ENCODE data around the gene SON.
"Not testable (repeated sequence)": the region's sequence is repeated elsewhere in the genome, so short reads cannot be mapped to it uniquely, and the experiment has no call there.

Gene SON

DNA sequence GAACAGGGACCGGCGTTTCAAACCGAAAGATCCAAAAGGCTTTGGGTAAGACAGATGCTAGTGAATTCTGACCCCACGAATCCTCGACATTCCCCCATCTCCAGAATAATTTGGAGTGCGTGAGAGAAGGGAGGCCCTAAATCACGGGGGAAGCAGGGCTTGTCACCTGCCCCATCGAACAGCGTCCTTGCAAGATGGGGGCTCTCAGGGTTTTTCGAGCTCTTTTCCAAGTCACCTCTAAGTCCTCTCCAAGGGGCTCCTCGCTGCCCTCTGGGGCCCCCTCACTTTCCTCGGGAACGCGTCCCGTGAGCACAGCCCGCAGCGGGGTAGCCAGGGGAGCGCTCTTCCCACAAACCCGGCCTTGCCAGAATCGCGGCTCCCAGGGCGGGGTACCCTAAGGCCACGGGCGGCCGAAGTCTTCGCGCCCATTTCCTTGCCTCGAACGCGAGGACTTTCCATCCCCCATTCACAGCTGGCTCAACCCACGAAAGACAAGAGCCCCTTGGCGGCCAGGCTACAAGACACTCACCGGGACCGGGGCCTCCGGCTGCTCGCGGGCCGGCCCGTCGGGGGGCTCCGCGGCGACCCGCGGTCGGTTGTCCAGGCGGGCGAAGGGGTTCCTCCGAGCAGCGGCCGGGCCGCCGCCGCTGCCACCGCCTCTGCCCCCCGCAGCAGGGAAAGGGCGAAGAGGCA is 45.1 kb downstream of the SON start:
- Mint-ChIP-seq H3K27ac (peak overlapping the region; percentile 65), H3K4me3 (peak overlapping the region; percentile 89), H3K4me1 (peaks cover 21% of the 10 kb centered on the region), H3K36me3 (no peaks in the 10 kb centered on the region), H3K27me3 (no peaks in the 10 kb centered on the region), H3K9me3 (no peaks in the 10 kb centered on the region)

DNA sequence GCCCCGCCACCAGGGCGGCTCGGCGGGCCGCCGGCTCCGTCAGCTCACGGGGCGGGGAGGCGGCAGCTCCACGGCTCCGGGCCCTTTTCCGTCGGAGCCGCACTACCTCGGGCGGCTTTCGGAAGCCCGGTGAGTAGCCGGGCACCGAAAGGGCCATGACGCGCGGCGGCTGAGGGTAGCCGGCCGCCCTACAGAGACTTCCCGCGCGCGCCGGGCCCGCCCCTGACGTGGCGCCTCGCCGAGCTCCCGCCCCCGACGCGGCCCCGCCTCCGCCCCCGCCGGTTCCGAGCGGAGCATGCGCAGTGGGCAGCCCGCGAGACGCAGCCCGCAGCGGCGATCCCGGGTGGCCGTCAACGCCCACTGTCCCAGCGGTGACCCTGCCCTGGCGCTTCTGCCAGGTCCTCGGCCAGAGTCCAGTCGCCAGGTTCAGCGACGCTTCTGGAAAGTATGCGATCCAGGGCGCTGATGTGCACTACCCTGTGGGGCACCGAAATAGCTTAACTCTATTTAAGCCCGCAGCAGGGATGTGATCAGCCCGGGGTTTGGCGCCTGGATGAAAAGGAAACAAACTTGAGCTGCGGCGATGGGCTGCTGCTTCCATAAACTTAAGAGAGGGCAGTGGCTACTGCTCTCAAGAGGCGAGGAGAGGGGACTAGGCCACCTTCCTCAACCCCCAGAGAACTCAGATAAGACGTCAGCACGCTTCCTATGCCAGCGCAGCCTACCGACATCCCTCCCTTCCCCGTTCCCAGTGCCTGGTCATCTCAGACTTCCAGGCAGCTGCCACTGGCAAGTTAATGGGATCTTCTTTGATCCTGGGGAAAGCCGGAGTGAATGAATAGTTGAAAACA is 45.9 kb downstream of the SON start, which contains the start of gene DONSON:
Gene DONSON (minus strand): TSS at position 200 of the 851 bp plus-strand sequence. CDS start 43 bp downstream, at position 157.
- Mint-ChIP-seq H3K27ac (peak within 1 kb of the TSS; percentile 81), H3K9me3 (no peaks in the 10 kb centered on the region)

DNA sequence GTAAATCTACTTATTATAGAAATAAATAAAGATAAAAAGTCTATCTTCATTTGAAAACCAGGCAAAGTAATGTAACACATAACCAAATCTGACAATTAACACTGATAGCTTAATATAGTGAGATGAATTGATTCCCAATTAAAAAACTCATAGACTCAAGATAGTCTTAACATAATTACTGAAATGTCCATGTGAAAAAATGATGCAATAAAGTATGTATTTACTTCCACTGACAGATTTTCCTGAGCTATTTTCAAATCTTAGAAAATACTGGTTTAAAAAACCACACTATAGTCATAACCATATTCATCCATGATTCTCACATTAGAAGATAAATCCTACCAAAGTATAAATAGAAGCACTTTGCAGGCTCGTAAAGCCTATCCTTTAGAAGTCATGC is 55.2 kb downstream of the SON start:
- no peak overlapping the region for H3K27ac Mint-ChIP-seq
- no peaks in the 10 kb centered on the region for H3K9me3 Mint-ChIP-seq
- H3K27me3 Mint-ChIP-seq, result no peaks in the 10 kb centered on the region
- H3K4me1 Mint-ChIP-seq, result no peaks in the 10 kb centered on the region
- H3K36me3 Mint-ChIP-seq, result peaks cover 8% of the 10 kb centered on the region
- H3K4me3 Mint-ChIP-seq, result no peak overlapping the region

More for the DNA sequence above, 45.9 kb downstream of the SON start, which contains the start of gene DONSON:
- peaks cover 21% of the 10 kb centered on the region for H3K4me1 Mint-ChIP-seq
- H3K27me3 Mint-ChIP-seq, result no peaks in the 10 kb centered on the region
- H3K36me3 Mint-ChIP-seq, result no peaks in the 10 kb centered on the region
- peak within 1 kb of the TSS; percentile 93 for H3K4me3 Mint-ChIP-seq

DNA sequence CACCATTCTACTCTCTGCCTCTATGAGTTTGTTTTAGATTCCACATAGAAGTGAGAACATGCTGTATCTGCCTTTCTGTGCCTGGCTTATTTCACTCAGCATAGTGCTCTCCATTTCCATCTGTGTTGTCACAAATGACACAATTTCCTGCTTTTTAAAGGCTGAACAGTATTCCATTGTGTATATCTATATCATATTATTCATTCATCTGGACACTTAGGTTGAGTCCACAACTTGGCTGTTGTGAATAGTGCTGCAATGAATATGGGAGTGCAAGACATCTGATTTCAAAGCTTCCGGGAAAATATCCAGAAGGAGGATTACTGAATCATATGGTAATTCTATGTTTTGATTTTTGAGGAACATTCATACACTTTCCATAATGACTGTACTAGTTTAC is 65.7 kb downstream of the SON start:
- Mint-ChIP-seq H3K36me3 (peaks cover 1% of the 10 kb centered on the region), H3K9me3 (no peaks in the 10 kb centered on the region), H3K27me3 (no peaks in the 10 kb centered on the region), H3K4me1 (peaks cover 5% of the 10 kb centered on the region), H3K27ac (no peak overlapping the region), H3K4me3 (no peak overlapping the region)

DNA sequence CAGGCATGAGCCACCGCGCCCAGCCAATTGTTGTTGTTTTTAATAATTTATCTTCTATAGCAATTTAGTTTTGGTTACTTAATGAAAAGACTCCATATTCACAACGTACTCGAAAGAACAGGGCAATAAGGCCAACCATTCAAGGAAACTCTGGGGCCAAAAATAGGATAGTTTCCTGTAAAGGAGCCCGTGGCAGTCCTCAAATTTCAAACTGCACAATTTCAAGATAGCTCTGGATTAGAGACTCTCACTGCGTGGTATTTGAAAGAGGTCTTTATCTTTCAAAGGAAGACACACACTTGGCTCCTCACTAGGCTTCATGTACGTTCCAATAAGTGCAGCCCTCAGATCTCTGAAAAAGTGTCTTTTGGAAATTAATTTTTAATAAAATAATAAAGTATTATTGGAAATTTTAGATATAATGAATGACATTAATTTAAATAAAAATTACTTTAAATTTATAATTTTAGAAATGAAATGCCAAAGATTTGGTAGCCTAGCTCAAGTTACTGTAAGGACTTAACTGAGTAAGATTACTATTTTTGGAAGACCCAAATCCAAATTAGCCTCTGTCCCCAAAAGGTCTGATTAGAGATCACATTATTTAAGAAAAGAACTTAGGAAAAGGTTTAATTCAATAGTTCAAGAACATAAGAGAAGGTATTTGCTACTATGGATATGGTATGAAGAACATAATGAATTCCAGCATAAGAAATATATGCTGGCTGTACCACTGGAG is 68.3 kb downstream of the SON start:
- Mint-ChIP-seq H3K27ac (no peak overlapping the region), H3K9me3 (no peaks in the 10 kb centered on the region), H3K4me3 (no peak overlapping the region), H3K27me3 (no peaks in the 10 kb centered on the region), H3K4me1 (no peaks in the 10 kb centered on the region), H3K36me3 (peaks cover 1% of the 10 kb centered on the region)

DNA sequence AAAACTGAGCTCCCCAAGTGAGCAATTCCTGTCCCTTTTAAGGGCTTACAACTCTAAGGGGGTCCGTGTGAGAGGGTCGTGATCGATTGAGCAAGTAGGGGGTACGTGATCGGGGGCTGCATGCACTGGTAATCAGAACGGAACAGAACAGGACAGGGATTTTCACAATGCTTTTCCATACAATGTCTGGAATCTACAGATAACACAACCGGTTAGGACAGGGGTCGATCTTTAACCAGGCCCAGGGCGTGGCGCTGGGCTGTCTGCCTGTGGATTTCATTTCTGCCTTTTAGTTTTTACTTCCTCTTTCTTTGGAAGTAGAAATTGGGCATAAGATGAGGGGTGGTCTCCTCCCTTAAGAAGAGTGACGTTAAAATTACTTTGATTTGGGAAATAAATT is 74.7 kb downstream of the SON start:
- H3K4me3 Mint-ChIP-seq, H3K27me3 Mint-ChIP-seq, H3K9me3 Mint-ChIP-seq, H3K36me3 Mint-ChIP-seq, H3K27ac Mint-ChIP-seq, H3K4me1 Mint-ChIP-seq: not testable (repeated sequence)

DNA sequence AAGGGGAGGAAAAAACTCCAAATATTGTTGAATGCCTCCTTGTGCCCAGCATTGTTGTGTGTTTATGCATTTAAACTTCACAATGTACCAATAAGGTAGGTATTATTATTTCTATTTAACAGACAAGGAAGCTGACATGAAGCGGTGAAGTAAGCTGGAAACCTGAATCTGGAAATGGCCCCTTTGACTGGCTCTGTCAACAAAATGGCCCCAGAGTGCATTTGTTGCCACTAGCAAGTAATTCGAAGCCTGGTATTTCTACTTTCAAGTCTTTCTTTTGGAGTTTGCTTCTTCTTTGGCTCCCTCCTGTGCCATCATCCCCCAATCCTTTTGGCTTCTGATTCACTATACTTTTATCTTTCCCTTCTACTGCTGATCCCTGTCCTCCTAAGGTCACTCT is 75.6 kb downstream of the SON start:
- no peak overlapping the region for H3K4me3 Mint-ChIP-seq
- peak overlapping the region; percentile 14 for H3K27ac Mint-ChIP-seq
- H3K4me1 Mint-ChIP-seq, result no peaks in the 10 kb centered on the region
- H3K36me3 Mint-ChIP-seq, result peaks cover 9% of the 10 kb centered on the region
- no peaks in the 10 kb centered on the region for H3K27me3 Mint-ChIP-seq
- H3K9me3 Mint-ChIP-seq, result no peaks in the 10 kb centered on the region

DNA sequence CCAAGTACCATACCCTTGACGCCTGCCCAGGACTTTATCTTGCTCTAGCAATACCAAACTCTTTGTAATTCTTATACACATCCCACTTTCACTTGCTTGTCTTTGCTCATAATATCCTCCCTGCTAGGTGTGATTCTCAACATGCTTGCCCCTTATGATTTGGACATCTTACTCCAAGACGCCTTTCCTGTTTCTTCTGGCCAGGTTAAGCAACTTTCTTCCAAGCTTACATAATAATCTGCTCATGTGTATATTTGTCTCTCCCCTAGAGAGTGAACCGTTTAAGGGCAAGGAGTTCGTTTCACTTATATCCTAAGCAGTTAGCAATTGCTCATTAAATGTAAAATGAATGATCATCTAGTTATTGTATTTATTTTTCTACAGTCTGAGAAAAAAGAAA is 76.9 kb downstream of the SON start:
- H3K36me3 Mint-ChIP-seq, result peaks cover 11% of the 10 kb centered on the region
- H3K4me1 Mint-ChIP-seq, result no peaks in the 10 kb centered on the region
- H3K9me3 Mint-ChIP-seq, result no peaks in the 10 kb centered on the region
- no peak overlapping the region for H3K4me3 Mint-ChIP-seq
- H3K27me3 Mint-ChIP-seq, result no peaks in the 10 kb centered on the region
- H3K27ac Mint-ChIP-seq, result no peak overlapping the region

DNA sequence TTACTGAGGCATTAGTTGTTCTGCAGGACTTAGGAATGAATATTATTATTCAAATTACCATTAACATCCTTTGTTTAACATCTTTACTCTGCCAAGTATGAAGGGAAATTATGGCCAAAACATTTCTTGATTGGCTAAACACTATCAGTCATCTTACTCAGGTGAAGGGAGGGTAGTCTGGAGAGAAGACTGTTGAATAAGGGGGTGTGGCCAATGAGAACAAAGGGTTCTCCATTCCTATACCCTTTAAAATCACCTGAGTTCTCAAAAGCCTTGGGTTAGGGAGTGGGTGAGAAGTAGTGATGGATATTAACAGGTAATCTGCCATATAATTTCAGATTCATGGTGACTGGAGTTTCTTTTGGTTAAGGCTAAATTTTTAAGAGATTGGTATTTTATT is 79.4 kb downstream of the SON start:
- H3K27ac Mint-ChIP-seq, result no peak overlapping the region
- H3K36me3 Mint-ChIP-seq, result peaks cover 13% of the 10 kb centered on the region
- no peak overlapping the region for H3K4me3 Mint-ChIP-seq
- H3K9me3 Mint-ChIP-seq, result no peaks in the 10 kb centered on the region
- H3K27me3 Mint-ChIP-seq, result no peaks in the 10 kb centered on the region
- peaks cover 3% of the 10 kb centered on the region for H3K4me1 Mint-ChIP-seq

DNA sequence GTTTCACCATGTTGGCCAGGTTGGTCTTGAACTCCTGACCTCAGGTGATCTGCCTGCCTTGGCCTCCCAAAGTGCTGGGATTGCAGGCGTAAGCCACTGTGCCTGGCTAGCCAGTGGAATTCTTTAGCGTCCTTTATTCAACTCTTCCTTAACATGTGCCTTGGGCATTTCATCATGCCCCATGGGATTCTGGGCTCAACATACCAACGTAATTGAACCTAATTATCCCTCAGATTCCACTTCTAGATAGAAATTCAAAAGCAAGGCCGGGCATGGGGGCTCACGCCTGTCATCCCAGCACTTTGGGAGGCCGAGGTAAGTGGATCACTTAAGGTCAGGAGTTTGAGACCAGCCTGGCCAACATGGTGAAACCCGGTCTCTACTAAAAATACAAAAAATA is 83.3 kb downstream of the SON start:
- Mint-ChIP-seq H3K36me3 (peaks cover 13% of the 10 kb centered on the region), H3K4me1 (peaks cover 15% of the 10 kb centered on the region)
- not testable (repeated sequence) for H3K9me3 Mint-ChIP-seq, H3K4me3 Mint-ChIP-seq, H3K27ac Mint-ChIP-seq, H3K27me3 Mint-ChIP-seq

Measured in activated naive CD4-positive, alpha-beta T cell treated with anti-CD3 and anti-CD28 coated beads, Interleukin-2, amount 50 U/mL, for 24 hours (primary cell).